H1 (cell line): ENCODE data around the gene COLQ. TPM values are rescaled to one million over a fixed set of nuclear protein-coding genes. Genes with fewer than 3 reads are reported as not detected.

Experiments used
- HDAC6 ChIP-seq: IDR thresholded peaks from one replicate; pipeline ENCODE4 v1.7.1; 2012; ENCODE audit warnings: low read depth, mild to moderate bottlenecking, inconsistent platforms, low read length, moderate library complexity
- KDM5A ChIP-seq: fragments of 200-600 bp; IDR thresholded peaks from 2 replicates; pipeline ENCODE4 v1.7.1; 2012; ENCODE audit warnings: mild to moderate bottlenecking, low read length, inconsistent platforms, mixed read lengths
- polyA plus RNA-seq, 7 experiments: library from polyadenylated mRNA; depleted of rRNA in 3 of 7; stranded (reverse) in 5 of 7; unstranded in 2 of 7; fragments of >200 nt in 5 of 7; fragments of 200-250 nt in 2 of 7; gene quantifications; 1 replicate in 5 of 7; 2 replicates in 1 of 7; 4 replicates in 1 of 7; pipeline versions ENCODE4 v1.2.1 to v1.2.3, GENCODE V29; 2011 to 2013; ENCODE audit warnings: missing spikeins in 2 of 7, mixed read lengths in 2 of 7
- total RNA-seq: library from RNA; stranded (reverse); fragmentation: NEBNext Ultra II Directional; extraction: Animal tissue kit (Norgen Biotek cat#: 25700); gene quantifications from 2 replicates; pipeline ENCODE4 v1.2.1, GENCODE V29; 2021

COLQ gene
- total and polyA plus RNA-seq, 2 of the 8 experiments (the other 6 are each of a cell fraction or from before 2014, with no cell fraction given), result 1.5 to 1.9 TPM

- TF ChIP-seq HDAC6 (no peak), KDM5A (no peak)
Observed at GRCh38 chr3:15498431-15499214, 22.9 kb downstream of the COLQ start (continued).
